Fibroblast of lung (primary cell): ENCODE data around the gene SEL1L2.

ENCODE experiments used
- EZH2 ChIP-seq: IDR thresholded peaks from 2 replicates; pipeline ENCODE4 v1.5.1; 2012; ENCODE audit warnings: low read length, control low read depth, mild to moderate bottlenecking; ENCODE audit errors: missing control alignments
- TF ChIP-seq, protein P1 (sequence below), 2 donors: IDR thresholded peaks in 1 of 2; conservative IDR thresholded peaks in 1 of 2; 1 replicate in 1 of 2; 2 replicates in 1 of 2; pipeline ENCODE4 v1.5.1; 2011 to 2012; ENCODE audit warnings: low read length in 2 of 2, control low read depth in 1 of 2, inconsistent platforms in 1 of 2, low read depth in 1 of 2, mild to moderate bottlenecking in 1 of 2

DNA sequence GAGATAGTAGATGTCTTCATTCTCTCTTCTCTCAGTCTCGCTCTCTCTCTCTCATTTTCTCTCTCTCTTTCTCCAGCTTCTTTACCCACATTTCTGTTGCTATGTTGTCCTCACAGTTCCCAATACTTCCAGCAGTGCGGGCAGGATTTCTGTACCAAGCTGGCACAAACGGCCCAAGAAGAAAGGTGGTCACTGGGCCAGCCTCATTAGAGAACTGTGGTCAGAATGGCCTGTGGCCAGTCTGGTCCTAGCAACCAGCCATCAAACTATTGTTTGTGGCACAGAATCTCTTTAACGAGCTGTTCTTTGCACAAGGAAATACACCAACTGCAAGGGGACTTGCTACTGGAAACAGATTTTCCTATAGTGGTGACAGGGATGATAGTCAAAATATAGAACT, 81.3 kb downstream of the SEL1L2 start:
- TF ChIP-seq, protein P1, sequence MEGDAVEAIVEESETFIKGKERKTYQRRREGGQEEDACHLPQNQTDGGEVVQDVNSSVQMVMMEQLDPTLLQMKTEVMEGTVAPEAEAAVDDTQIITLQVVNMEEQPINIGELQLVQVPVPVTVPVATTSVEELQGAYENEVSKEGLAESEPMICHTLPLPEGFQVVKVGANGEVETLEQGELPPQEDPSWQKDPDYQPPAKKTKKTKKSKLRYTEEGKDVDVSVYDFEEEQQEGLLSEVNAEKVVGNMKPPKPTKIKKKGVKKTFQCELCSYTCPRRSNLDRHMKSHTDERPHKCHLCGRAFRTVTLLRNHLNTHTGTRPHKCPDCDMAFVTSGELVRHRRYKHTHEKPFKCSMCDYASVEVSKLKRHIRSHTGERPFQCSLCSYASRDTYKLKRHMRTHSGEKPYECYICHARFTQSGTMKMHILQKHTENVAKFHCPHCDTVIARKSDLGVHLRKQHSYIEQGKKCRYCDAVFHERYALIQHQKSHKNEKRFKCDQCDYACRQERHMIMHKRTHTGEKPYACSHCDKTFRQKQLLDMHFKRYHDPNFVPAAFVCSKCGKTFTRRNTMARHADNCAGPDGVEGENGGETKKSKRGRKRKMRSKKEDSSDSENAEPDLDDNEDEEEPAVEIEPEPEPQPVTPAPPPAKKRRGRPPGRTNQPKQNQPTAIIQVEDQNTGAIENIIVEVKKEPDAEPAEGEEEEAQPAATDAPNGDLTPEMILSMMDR (conservative IDR thresholded peaks at IDR 0.05 in 1 of 2, IDR thresholded peaks at IDR 0.05 in 1 of 2; ENCODE audit: low read depth in 1 of 2, low read length in 2 of 2), result no peak
- TF ChIP-seq EZH2, result no peak
